Epidermal melanocyte (primary cell): ENCODE results near the gene SLC15A3.

Source experiments
- DNase-seq: peaks from one replicate; pipeline ENCODE4 v3.0.0; 2011; ENCODE audit warnings: low spot score; ENCODE audit not compliant: insufficient read length

Gene SLC15A3

GRCh38 chr11:60951904-60952741 lies at the start of gene SLC15A3:
TSS of gene SLC15A3 (minus strand) at chr11:60952176. CDS start at chr11:60951551, 625 bp downstream.
- no peak for DNase-seq

GRCh38 chr11:61000426-61000825 lies 48.5 kb upstream of the SLC15A3 start:
- DNase-seq: no peak

- DNase-seq: no peak
Measured at GRCh38 chr11:60996381-60997138, 44.6 kb upstream of the SLC15A3 start.

GRCh38 chr11:60995798-60996197 lies 43.8 kb upstream of the SLC15A3 start:
- no peak for DNase-seq

- DNase-seq: no peak
Measured at GRCh38 chr11:60994541-60995080, 42.6 kb upstream of the SLC15A3 start.

GRCh38 chr11:60993615-60994014 lies 41.6 kb upstream of the SLC15A3 start:
- DNase-seq: no peak

- DNase-seq: no peak
Measured at GRCh38 chr11:60992842-60993409, 41.0 kb upstream of the SLC15A3 start.

GRCh38 chr11:60991457-60991856 lies 39.5 kb upstream of the SLC15A3 start:
- DNase-seq: no peak

GRCh38 chr11:60989093-60989650 lies 37.2 kb upstream of the SLC15A3 start:
- no peak for DNase-seq

- DNase-seq: no peak
Measured at GRCh38 chr11:60988658-60989057, 36.7 kb upstream of the SLC15A3 start.

GRCh38 chr11:60987577-60988277 lies 35.8 kb upstream of the SLC15A3 start:
- DNase-seq: no peak

GRCh38 chr11:60985991-60986915 lies 34.3 kb upstream of the SLC15A3 start:
- DNase-seq: no peak

- no peak for DNase-seq
Measured at GRCh38 chr11:60985501-60985900, 33.5 kb upstream of the SLC15A3 start.

- no peak for DNase-seq
Measured at GRCh38 chr11:60984636-60985035, 32.7 kb upstream of the SLC15A3 start.

- no peak for DNase-seq
Measured at GRCh38 chr11:60984149-60984548, 32.2 kb upstream of the SLC15A3 start.

- no peak for DNase-seq
Measured at GRCh38 chr11:60982184-60982583, 30.2 kb upstream of the SLC15A3 start.

GRCh38 chr11:60981515-60981914 lies 29.5 kb upstream of the SLC15A3 start:
- DNase-seq: no peak

GRCh38 chr11:60978546-60979380 lies 26.8 kb upstream of the SLC15A3 start:
- DNase-seq: no peak

- DNase-seq: no peak
Measured at GRCh38 chr11:60977836-60978235, 25.9 kb upstream of the SLC15A3 start.
